A673 (cell line): ENCODE results near the gene DNM1. TPM values are rescaled to one million over a fixed set of nuclear protein-coding genes. Genes with fewer than 3 reads are reported as not detected.

Source experiments
- BruUV-seq: library from RNA; stranded (reverse); fragments of 400-500 nt; replicated peaks from 2 replicates; lab custom pipeline; 2021; lab: Mats Ljungman, UMichigan
- CTCF ChIA-PET: fragments of 300-600 bp; sonication (Branson Sonifier 250); formaldehyde crosslinking; loops from one replicate; lab custom pipeline; 2022; ENCODE audit warnings: antibody characterized with exemption; lab: Charles Lee
- POLR2A ChIA-PET: fragments of 300-600 bp; sonication (Branson Sonifier 250); formaldehyde crosslinking; loops from one replicate; lab custom pipeline; 2022; ENCODE audit warnings: antibody characterized with exemption; ENCODE audit not compliant: low non-redundant PET; lab: Charles Lee
- DNase-seq: peaks from one replicate; pipeline ENCODE4 v3.0.0-alpha.2; 2015; ENCODE audit warnings: low spot score
- H3K27ac ChIP-seq: fragments of 200-600 bp; sonication (generic); 2 replicates; pipeline ENCODE4 v1.5.1; 2016; ENCODE audit warnings: mixed run types, low read depth, mild to moderate bottlenecking, mixed read lengths, antibody characterized with exemption, low read length; ENCODE audit not compliant: poor library complexity, severe bottlenecking
- H3K27me3 ChIP-seq: fragments of 200-600 bp; sonication (generic); replicated peaks from 2 replicates; pipeline ENCODE4 v1.6.1; 2017; ENCODE audit warnings: mixed run types, low read depth, mild to moderate bottlenecking, mixed read lengths, antibody characterized with exemption, low read length; ENCODE audit not compliant: insufficient read depth, poor library complexity
- H3K36me3 ChIP-seq: fragments of 200-600 bp; sonication (generic); 2 replicates; pipeline ENCODE4 v1.6.1; 2016; ENCODE audit warnings: mixed run types, mild to moderate bottlenecking, mixed read lengths, antibody characterized with exemption, low read length; ENCODE audit not compliant: insufficient read depth, poor library complexity, severe bottlenecking
- H3K4me1 ChIP-seq: fragments of 200-600 bp; sonication (generic); 2 replicates; pipeline ENCODE4 v1.6.1; 2017; ENCODE audit warnings: mixed run types, mild to moderate bottlenecking, mixed read lengths, antibody characterized with exemption, low read length; ENCODE audit not compliant: insufficient read depth, poor library complexity, severe bottlenecking
- H3K4me3 ChIP-seq: fragments of 200-600 bp; sonication (generic); 2 replicates; pipeline ENCODE4 v1.5.1; 2016; ENCODE audit warnings: low read depth, mixed run types, mild to moderate bottlenecking, mixed read lengths, low read length; ENCODE audit not compliant: poor library complexity, severe bottlenecking
- H3K9me3 ChIP-seq: fragments of 200-600 bp; sonication (generic); 2 replicates; pipeline ENCODE4 v1.6.1; 2016; ENCODE audit warnings: mixed run types, low read depth, mild to moderate bottlenecking, mixed read lengths, antibody characterized with exemption, low read length; ENCODE audit not compliant: poor library complexity, severe bottlenecking
- EZH2 ChIP-seq: fragments of 200-600 bp; sonication (generic); IDR thresholded peaks from 2 replicates; pipeline ENCODE4 v1.6.1; 2017; ENCODE audit warnings: borderline replicate concordance, low read depth, mild to moderate bottlenecking, mixed read lengths, antibody characterized with exemption, low read length; ENCODE audit not compliant: poor library complexity, severe bottlenecking
- intact Hi-C: fragments of 100-400 bp; cut with micrococcal nuclease; formaldehyde crosslinking; loops from one replicate; pipeline ENCODE4 v1.10.0; 2022; ENCODE audit not compliant: unreplicated experiment
- total RNA-seq: library from RNA; stranded (reverse); gene quantifications from 2 replicates; pipeline ENCODE4 v1.2.3, GENCODE V29; 2021
- TF ChIP-seq, protein P1 (sequence below): fragments of 300-800, 200-600 bp; sonication (generic); conservative IDR thresholded peaks from 2 replicates; pipeline ENCODE4 v1.5.1; 2017; ENCODE audit warnings: low read depth, mild to moderate bottlenecking, antibody characterized with exemption, low read length, moderate library complexity, mixed read lengths

Gene DNM1
- total RNA-seq, 1 experiment from 2014 or later = 7.6 TPM

DNA sequence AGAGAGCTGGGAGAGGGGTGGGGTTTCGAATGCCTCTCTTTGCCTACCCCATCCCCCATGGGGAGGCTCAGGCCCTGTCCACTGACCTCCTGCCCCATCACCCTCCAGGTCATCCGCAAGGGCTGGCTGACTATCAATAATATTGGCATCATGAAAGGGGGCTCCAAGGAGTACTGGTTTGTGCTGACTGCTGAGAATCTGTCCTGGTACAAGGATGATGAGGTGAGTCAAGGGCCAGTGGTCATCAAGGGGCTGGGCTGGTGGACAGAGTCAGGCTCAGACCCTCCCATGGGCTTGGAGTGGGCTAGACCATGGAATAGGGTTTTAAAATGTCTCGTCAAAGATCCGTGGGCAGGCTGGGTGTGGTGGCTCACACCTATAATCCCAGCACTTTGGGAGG is 38.9 kb downstream of the DNM1 start:
- no peaks in the 10 kb centered on the region for H3K36me3 ChIP-seq
- no TSS peak for BruUV-seq
- POLR2A ChIA-PET = no interaction called here
- no peak for DNase-seq
- CTCF ChIA-PET = interaction anchor here (1.2 kb wide), 1 partner anchor 13 kb away, joined by 3 read pairs; no protein-coding TSS in a partner anchor
- H3K4me3 ChIP-seq = no peak overlapping the region
- peaks cover 7% of the 10 kb centered on the region for H3K4me1 ChIP-seq
- no peak overlapping the region for H3K27ac ChIP-seq
- H3K9me3 ChIP-seq = no peaks in the 10 kb centered on the region
- no peak for TF ChIP-seq EZH2
- TF ChIP-seq, protein P1, sequence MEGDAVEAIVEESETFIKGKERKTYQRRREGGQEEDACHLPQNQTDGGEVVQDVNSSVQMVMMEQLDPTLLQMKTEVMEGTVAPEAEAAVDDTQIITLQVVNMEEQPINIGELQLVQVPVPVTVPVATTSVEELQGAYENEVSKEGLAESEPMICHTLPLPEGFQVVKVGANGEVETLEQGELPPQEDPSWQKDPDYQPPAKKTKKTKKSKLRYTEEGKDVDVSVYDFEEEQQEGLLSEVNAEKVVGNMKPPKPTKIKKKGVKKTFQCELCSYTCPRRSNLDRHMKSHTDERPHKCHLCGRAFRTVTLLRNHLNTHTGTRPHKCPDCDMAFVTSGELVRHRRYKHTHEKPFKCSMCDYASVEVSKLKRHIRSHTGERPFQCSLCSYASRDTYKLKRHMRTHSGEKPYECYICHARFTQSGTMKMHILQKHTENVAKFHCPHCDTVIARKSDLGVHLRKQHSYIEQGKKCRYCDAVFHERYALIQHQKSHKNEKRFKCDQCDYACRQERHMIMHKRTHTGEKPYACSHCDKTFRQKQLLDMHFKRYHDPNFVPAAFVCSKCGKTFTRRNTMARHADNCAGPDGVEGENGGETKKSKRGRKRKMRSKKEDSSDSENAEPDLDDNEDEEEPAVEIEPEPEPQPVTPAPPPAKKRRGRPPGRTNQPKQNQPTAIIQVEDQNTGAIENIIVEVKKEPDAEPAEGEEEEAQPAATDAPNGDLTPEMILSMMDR = no peak
- intact Hi-C loops = no loop called here
- no peaks in the 10 kb centered on the region for H3K27me3 ChIP-seq

DNA sequence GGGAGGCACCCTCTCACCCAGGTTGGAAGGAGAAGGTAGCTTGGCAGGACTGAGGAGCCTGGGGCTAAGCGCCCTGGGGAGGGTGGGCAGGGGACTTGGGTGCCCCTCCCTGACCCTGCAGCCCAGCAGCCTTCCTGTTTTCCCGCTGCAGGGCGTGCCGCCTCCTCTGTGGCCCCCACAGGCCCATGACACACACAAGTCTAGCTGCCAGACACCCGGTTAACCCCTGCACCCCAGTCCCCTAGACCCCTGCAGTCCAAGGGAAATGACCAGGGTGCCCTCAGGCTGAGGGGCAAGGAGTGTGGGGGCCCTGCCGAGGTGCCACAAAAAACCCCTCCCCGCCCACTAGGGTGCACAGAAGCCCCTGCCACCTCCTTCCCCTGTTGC is 39.6 kb downstream of the DNM1 start:
- ChIA-PET CTCF (no interaction called here), POLR2A (no interaction called here)
- intact Hi-C loops = no loop called here
- no TSS peak for BruUV-seq
- no peak for TF ChIP-seq EZH2
- TF ChIP-seq, protein P1 = no peak
- Histone ChIP-seq H3K4me3 (no peak overlapping the region), H3K36me3 (no peaks in the 10 kb centered on the region), H3K4me1 (peaks cover 7% of the 10 kb centered on the region), H3K9me3 (no peaks in the 10 kb centered on the region), H3K27ac (no peak overlapping the region), H3K27me3 (no peaks in the 10 kb centered on the region)
- DNase-seq = no peak

DNA sequence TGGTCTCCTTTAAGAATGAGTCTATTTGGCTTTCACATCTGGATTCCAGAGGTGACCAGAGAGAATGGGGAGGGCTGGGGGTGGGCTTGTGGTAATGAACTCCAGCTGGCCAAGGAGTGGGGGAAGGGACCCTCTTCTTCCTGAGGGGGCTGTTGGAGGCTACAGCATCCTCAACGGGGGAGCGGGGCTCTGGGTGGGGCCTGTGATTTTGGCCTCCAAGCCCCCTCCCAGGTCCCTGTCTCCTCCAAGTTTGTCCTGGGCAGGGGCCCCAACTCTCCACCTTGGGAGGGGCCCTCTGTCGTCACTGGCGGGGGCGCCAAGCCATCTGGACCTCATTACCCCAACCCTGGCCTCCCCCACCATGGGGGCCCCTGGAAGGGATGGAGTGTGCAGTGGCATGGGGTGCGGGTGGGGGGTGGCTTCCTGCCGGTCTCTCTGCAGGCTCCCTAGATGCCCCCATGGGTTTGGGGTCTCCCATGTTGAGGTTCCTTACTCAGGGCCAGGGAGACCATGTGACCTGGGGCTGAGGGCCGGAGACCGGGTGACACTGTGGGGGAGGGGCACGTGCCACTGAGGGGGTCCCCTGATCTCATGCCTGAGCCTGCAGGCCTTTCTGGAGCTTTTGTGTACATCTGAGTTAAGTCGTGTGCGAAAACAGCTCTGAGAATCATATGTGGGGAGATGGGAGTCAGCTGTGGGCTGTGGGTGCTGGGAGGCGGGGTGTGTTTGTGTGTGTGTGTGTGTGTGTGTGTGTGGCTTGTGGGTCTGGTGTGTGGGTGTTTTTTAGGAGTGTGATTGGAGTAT is 40.2 kb downstream of the DNM1 start:
- H3K4me1 ChIP-seq = peaks cover 7% of the 10 kb centered on the region
- no TSS peak for BruUV-seq
- POLR2A ChIA-PET = no interaction called here
- H3K9me3 ChIP-seq = no peaks in the 10 kb centered on the region
- no peaks in the 10 kb centered on the region for H3K27me3 ChIP-seq
- no peak for DNase-seq
- CTCF ChIA-PET = no interaction called here
- H3K4me3 ChIP-seq = no peak overlapping the region
- no peaks in the 10 kb centered on the region for H3K36me3 ChIP-seq
- no peak for TF ChIP-seq EZH2
- TF ChIP-seq, protein P1 = no peak
- intact Hi-C loops = no loop called here
- H3K27ac ChIP-seq = no peak overlapping the region
